Middle frontal gyrus (tissue), 1 donor: ENCODE results near the gene AKAP13.

Source experiments
- DNase-seq: peaks from one replicate; pipeline ENCODE4 v3.0.0-alpha.2; 2015; ENCODE audit warnings: low spot score; ENCODE audit errors: extremely low spot score

The AKAP13 gene

DNA sequence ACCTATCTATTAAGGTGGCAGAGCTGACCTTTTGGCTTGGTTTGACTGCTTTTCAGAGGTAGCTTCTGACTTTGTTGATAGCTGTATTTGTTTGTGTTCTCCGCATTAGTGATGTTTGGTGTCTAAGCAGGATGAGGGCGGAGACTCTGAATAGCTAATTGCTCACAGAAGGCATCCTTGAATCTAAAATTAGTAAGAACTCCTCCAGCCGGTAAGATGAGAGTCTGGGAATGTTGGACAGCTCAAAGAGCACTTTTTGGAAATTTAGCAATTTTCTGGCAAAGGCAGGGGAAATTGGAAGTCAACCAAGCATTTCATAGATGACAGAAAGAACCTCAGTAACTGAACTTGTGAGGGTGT, 240.3 kb downstream of the AKAP13 start:
- no peak for DNase-seq

DNA sequence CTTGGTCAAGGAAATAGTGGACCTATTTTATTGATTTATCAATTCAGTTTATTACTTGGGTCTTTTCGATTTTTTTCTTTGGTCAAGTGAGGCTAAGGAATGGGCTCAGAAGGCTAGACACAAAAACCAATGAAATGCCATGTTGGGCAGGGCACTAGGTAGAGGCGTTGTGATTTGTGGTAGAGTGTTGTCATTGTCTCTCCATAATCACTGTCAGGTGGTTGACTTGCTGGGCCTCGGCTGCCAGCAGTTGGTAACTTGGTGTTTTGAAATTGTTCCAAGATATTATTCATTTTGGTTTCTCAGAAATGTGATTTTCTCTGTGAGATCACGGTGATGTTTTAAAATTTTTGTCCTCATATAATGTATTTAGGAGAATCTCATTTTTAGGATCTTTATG, 240.7 kb downstream of the AKAP13 start:
- DNase-seq: no peak

GRCh38 chr15:85622221-85622831, 241.9 kb downstream of the AKAP13 start:
- no peak for DNase-seq

DNA sequence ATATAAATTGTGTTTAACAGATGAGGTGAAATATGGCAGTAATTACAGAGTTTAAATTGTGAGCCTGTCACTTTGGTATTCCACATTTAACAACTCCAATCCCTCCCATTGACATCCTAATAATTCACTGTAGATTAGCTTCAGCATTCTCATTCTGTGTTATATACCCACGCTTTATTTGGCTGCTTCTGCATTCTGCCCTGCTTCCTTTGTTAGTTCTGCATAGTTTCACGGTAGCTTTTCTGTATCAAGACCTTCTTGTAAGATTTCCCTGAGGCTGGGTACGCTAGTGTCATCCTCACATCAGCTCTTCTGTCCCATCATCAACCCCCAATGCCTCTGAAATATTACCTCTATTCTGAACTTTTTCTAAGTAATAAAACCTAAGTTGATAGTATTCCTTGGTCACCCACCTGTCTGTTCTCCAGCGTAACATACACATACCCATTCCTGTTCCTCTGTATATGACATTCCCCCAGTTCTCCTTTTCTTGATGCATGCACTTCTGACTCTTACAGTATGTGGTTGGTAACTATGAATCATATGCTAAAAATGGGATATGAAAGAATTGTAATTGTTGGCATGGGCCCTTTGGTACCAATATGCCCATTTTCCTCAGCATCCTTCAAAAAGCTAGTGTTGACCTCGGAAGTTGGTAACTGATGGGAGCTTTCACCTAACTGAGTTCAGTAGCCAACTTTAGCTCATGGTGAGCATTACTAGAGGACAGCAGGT, 243.1 kb downstream of the AKAP13 start:
- DNase-seq: no peak

GRCh38 chr15:85624291-85624801, 243.9 kb downstream of the AKAP13 start:
- DNase-seq: no peak

GRCh38 chr15:85625166-85625830, 244.9 kb downstream of the AKAP13 start:
- no peak for DNase-seq

DNA sequence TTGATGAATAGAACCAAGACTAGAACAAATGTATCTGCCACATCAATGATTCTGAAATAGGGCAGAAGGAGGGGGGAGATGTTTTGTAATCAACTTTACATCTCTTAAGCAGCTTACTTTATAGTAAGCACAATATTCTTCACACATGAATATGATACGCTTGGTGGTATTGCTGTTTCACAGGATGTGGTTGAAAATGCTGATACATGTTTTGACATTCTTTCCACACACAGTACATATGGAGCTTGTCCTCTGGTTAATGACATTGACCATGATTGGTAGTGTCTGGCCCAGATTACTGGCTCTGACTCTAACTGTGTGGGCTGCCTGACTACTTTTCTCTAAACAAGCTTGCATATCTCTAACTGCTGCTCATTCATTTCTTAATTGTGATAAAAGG, 245.5 kb downstream of the AKAP13 start:
- DNase-seq: no peak

DNA sequence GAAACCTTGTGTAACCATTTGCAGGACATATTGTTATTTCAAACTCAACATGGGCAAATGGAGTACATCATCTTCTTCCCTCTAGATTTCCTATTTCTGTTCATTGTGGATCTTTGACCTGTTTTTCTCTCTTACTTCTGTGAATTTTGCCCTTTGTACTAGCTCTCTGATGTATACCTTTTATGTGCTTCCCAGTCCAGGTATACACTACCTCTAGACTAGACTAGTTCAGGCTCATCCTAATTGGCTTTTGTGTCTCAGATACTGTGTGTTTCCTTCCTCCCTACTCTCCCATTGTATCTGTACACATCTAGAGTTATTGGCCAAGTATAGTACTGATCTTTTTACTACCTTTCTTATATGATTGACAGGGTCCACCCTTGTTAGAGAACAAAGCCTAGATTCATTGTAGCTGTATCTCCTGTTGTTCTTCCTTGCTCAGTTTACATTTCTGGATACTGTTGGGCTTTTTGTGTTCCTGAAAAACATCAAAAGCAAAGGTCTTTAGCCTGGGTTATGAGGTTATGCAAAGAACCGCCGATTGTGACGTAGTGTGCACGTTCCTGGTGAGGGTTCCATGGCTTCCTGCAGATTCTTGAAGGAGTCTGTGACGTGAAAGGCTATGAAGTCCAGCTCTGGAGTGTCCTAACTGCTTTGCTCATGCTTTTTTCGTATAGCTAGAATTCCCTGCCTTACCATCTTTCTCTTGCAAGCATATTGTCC, 247.0 kb downstream of the AKAP13 start:
- DNase-seq: no peak

DNA sequence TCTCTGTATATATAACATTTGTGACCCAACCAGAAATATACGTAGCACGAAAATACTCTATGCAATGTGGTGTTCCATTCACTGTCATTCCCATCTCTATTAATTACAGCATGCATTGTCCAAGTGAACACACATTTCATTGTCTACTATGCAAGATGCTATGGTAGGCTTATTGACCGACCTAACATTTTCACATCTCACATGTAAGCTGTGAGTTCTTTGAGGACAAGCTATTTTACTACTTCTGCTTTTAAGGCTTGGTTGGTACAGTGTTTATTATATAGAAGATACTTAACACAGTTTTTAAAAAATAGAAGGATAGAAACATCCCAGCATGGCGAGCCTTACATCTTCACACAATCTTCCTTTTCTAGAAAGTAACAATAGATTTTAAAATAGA, 249.9 kb downstream of the AKAP13 start:
- no peak for DNase-seq

DNA sequence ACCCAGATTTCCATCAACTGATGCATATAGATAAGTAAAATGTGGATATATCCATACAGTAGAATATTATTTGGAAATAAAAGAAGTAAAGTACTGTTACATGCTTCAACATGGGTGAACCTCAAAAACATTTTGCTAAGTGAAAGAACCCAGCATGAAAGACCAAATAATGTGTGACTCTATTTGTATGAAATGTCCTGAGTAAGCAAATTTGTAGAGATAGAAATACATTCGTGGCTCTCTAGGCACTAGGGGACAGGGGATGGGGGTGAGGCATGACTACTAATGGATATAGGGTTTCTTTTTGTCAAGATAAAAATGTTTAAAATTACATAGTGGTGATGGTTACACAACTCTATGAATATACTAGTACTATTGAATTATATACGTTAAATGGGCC, 250.6 kb downstream of the AKAP13 start:
- no peak for DNase-seq

DNA sequence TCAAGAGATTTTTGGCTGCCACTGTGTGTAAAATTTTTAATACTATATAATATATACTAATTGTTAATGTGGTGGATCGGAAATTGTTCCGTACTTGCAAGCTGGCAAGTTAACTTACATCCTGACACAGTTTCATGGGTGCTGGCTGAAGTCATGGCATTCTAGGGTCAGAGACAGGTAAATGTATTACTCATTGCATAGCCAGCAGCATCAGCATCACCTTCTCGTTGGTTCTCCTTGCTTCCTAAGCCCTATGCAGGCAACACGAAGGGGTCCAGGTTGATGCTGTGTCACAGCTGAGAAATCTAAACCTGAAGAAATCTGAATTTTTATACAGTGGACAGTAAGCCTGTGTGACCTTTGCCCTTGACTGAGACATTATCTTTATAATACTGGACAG, 251.6 kb downstream of the AKAP13 start:
- DNase-seq: no peak

GRCh38 chr15:85633859-85634258, 253.5 kb downstream of the AKAP13 start:
- DNase-seq: no peak

DNA sequence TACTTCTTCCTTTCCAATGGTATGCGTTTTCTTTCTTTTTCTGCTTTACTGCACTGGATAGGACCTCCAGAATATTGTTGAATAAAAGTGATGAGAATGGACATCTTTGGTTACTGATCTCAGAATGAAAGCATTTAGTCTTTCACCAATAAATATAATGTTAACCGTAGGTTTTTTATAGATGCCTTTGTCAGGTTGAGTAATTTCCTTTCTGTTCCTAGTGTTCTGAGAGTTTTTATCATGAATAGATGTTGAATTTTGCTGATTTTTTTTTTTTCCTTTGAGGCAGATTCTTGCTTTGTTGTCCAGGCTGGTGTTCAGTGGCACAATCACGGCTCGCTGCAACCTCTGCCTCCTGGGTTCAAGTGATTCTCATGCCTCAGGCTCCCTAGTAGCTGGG, 255.9 kb downstream of the AKAP13 start:
- no peak for DNase-seq

- no peak for DNase-seq
Measured at GRCh38 chr15:85639752-85640381, 259.5 kb downstream of the AKAP13 start.

- no peak for DNase-seq
Measured at GRCh38 chr15:85642065-85642692, 261.8 kb downstream of the AKAP13 start.

DNA sequence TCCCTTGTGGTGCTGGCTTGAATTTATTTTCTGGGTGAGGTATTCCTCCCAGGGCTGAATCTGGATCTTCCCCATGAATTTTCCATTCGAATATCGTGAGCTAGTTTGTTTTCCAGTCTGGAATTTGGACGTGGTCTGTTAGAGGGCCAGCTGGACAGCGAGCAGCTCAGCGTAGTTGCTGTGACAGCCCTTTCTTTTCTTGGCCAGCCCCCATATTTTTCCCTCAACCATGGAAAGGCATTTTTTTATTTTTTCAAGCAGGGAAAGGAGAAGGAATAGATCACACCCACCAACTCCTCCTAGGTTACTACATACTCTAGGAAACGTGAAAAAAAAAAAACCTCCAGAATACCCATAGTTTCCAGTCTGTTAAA, 262.3 kb downstream of the AKAP13 start:
- DNase-seq: no peak

DNA sequence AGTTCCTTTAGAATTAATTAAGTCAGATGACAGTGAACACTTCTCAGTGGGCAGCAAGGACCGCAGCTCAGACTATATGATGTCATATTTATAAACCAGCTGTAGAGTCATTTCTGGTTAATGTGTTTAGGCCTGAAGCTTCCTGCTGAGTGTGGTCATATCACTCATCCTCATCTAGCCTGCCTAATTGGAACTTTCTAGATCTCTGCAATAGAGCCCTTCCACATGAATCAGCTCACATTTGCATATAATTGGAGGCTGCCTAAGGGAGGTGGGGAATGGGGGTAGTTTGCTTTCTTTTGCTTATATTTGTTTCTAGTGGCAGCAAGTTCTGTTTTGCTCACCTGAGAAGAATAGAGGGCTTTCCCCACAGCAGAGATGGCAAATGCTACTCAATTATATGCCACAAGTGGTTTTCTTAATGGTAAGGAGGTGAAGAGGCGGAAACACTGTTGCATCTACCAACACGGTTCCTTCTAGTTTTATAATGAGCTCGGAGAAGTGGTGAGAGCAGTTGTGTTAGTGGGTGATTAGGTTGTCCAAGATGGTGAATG, 266.2 kb downstream of the AKAP13 start:
- DNase-seq: no peak

GRCh38 chr15:85649372-85649771, 269.0 kb downstream of the AKAP13 start:
- DNase-seq: no peak

GRCh38 chr15:85651548-85651947, 271.1 kb downstream of the AKAP13 start:
- no peak for DNase-seq

GRCh38 chr15:85652457-85652856, 272.1 kb downstream of the AKAP13 start:
- no peak for DNase-seq

DNA sequence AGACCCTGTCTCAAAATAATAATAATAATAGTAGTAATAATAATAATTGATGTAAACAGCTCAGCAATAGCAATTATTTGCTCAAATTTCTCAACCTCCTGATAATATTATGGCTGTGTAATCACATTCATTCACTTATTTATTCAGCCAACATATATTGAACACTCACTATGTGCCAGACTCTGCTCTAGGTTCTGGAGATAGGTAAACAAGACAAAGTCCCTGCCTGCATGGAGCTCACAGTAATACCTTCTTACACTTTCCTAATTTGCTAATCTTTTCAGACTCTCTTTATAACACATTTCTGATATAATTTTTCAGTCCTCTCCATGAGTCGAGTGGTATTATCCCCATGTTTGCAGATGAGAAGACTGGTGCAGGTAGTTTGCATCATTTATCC, 276.7 kb downstream of the AKAP13 start:
- DNase-seq: no peak
